Measurements from ENCODE around the gene IBA57. TPM values are rescaled to one million over a fixed set of nuclear protein-coding genes. Genes with fewer than 3 reads are reported as not detected.
"Not testable (repeated sequence)": the region's sequence is repeated elsewhere in the genome, so short reads cannot be mapped to it uniquely, and the experiment has no call there.

IBA57 gene
- total RNA-seq, 1 experiment from 2014 or later: 9.7 TPM

DNA sequence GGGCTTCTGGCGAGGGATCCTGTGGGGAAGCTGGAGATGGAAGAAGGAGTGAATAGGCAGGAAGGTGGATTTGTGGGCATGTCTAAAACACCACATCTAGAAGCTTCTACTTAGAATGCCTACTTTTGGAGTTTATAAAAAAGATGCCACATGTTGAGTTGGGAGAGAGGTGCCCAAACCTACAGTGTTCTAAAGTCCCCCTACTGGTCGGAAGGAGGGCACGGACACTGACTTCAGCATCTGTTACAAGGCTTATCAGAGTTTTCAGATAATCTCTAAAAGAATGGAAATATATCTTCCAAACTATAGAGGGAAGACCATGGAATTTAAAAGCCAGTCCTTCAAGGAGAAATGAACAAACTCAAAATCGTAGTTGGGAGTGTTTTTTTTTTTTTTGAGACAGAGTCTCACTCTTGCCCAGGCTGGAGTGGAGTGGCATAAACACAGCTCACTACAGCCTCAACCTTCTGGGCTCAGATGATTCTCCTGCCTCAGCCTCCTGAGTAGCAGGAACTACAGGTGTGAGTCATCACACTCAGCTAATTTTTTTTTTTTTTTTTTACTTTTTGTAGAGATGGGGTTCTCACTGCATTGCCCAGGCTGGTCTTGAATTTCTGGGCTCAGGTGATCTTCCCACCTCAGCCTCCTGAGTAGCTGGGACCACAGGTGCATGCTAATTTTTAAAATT, 14.8 kb downstream of the IBA57 start:
- in situ Hi-C loops (cut with HindIII; ENCODE audit: low sequenced_read_pairs): loop anchor here (10.0 kb wide), 1 partner anchor 56 kb away; no protein-coding TSS in a partner anchor
- DNase-seq (ENCODE audit: low spot score): no peak

GRCh38 chr1:228180959-228181644, 15.5 kb downstream of the IBA57 start:
- in situ Hi-C loops (cut with HindIII; ENCODE audit: low sequenced_read_pairs): loop anchor here (10.0 kb wide), 1 partner anchor 56 kb away; no protein-coding TSS in a partner anchor
- no peak for DNase-seq (ENCODE audit: low spot score)

DNA sequence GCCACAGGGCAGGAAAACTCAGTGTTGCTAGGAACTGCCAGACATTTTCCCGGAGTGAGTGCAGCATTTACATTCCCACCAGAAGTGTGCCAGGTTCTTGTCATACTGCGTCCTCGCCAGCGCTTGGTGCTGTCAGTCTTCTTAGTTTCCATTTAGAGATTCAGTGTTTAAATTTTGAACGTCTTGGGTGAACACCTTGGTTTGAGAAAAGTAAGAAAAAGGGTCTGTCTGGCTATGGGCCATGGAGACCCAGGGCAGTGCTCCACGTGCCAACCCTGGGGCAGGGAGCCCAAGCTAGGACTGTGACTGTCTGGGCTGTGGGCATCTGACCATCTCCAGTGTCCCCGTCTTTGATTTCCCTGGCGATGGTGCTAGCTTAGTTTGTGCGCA, 16.0 kb downstream of the IBA57 start:
- in situ Hi-C loops (cut with HindIII; ENCODE audit: low sequenced_read_pairs): loop anchor here (10.0 kb wide), 1 partner anchor 57 kb away; no protein-coding TSS in a partner anchor
- no peak for DNase-seq (ENCODE audit: low spot score)

DNA sequence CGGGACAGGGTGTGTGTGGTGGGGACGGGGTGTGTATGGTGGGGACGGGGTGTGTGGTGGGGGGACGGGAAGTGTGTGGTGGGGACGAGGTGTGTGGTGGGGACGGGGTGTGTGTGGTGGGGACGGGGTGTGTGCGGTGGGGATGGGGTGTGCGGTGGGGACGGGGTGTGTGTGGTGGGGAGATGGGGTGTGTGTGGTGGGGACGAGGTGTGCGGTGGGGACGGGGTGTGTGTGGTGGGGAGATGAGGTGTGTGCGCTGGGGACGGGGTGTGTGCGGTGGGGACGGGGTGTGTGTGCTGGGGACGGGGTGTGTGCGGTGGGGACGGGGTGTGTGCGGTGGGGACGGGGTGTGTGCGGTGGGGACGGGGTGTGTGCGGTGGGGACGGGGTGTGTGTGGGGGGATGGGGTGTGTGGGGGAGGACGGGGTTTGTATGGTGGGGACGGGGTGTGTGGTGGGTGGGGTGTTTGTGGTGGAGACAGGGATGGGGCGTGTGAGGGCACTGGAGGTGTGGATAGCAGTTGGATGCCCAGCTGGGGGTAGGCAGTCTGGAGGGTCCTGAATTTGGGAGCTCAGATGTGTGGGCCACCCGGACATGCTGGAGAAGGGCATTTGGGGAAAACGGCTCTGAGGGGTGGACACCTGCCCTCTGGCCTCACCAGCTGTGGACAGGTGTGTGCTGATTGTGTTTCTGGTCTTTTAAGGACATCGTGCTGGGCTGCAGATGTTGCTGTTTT, 16.9 kb downstream of the IBA57 start:
- DNase-seq (ENCODE audit: low spot score): no peak
- in situ Hi-C loops (cut with HindIII; ENCODE audit: low sequenced_read_pairs): loop anchor here (10.0 kb wide), 1 partner anchor 58 kb away; no protein-coding TSS in a partner anchor

DNA sequence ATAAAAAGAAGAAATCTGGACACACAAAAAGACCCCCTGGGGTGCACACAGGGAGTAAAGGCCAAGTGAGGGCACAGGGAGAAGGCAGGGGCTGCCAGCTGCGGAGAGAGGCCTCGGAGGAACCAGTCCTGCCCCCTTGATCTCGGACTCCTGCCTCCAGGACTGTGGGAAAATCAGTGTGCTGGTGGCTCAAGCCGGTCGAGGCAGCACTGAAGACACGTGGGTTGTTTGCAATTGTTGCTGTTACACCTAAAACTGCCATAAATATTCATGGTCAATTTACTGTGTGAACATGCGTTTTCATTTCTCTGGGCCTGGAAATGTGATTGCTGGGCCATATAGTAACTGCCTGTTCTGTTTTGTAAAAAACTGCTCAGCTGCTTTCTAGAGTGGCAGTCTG, 18.5 kb downstream of the IBA57 start:
- no peak for DNase-seq (ENCODE audit: low spot score)

DNA sequence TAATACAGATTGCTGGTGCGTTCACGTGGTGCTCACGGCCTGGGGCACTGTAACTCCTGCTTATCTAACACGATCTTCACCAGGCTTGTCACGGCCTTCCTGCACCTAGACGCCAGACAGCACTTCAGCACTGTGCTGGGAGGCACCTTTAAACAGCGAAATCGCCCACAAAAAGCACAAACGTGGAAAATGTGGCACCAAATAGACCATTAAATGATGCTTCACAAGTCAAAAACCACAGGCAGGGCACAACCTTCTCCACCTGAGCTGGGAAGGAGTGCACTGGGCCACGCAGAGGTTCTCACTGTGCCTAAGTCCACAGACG, 20.0 kb downstream of the IBA57 start:
- in situ Hi-C loops (cut with HindIII; ENCODE audit: low sequenced_read_pairs): loop anchor here (10.0 kb wide), 1 partner anchor 61 kb away; no protein-coding TSS in a partner anchor
- DNase-seq (ENCODE audit: low spot score): no peak

More for the DNA sequence above, 18.5 kb downstream of the IBA57 start:
- in situ Hi-C loops (cut with HindIII; ENCODE audit: low sequenced_read_pairs): loop anchor here (10.0 kb wide), 1 partner anchor 59 kb away; no protein-coding TSS in a partner anchor

GRCh38 chr1:228188249-228188648, 22.6 kb downstream of the IBA57 start:
- in situ Hi-C loops (cut with HindIII; ENCODE audit: low sequenced_read_pairs): loop anchor here (10.0 kb wide), 1 partner anchor 63 kb away; no protein-coding TSS in a partner anchor
- DNase-seq (ENCODE audit: low spot score): not testable (repeated sequence)

DNA sequence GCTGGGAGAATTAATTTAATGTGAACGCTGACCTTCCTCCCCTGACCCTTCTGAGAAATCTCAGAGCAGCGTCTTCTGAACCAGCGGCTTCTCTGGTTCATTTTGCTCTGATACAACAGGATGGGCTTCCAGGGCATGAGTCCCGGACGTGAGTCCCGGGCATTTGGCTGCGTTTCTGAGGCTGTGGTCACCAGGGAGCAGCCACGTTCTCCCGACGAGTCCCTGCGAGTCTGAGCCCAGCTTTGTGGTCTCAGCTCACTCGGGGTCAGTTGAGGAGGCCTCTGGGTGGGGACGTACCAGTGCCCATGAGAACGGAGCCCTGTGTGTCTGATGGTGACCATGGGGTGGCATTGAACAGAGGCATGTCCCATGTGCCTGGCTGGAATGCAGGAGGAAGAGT, 24.6 kb downstream of the IBA57 start:
- DNase-seq (ENCODE audit: low spot score): no peak
- in situ Hi-C loops (cut with HindIII; ENCODE audit: low sequenced_read_pairs): no loop called here

DNA sequence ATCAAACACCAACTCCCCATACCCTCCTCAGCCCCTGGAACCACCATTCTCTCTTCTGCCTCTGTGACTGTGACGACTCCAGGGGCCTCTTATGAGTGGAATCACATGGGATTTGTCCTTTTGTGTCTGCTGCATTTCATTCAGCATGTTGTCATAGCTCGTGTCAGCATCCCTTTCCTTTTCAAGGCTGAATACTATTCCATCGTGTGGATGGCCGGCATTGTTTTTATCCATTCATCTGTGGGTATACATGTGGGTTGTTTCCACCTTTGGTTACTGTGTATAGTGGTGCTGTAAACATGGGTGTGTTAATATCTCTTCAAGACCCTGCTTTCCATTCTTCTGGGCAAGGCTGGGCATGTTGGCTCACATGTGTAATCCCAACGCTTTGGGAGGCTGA, 25.2 kb downstream of the IBA57 start:
- no peak for DNase-seq (ENCODE audit: low spot score)
- in situ Hi-C loops (cut with HindIII; ENCODE audit: low sequenced_read_pairs): no loop called here

DNA sequence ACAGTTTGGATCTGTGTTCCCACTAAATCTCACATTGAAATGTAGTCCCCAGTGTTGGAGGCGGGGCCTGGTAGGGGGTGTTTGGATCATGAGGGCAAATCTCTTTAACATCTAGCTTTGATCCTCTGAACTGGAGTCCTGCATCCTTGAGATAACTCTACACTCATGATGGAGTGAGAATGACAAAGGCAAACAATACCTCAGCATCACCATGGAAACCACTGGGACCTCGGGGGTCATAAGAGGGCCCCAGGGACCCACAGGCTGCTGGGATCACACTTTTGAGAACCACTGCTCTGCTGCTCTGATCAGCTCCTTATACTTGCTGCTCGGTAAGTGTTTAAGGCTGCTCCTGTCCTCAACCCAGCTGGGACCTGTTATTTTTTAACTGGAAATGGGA, 28.8 kb downstream of the IBA57 start:
- no peak for DNase-seq (ENCODE audit: low spot score)
- in situ Hi-C loops (cut with HindIII; ENCODE audit: low sequenced_read_pairs): no loop called here

- in situ Hi-C loops (cut with HindIII; ENCODE audit: low sequenced_read_pairs): no loop called here
- no peak for DNase-seq (ENCODE audit: low spot score)
These were observed 29.6 kb downstream of the IBA57 start for GRCh38 chr1:228194921-228195812.

GRCh38 chr1:228197555-228198147, 32.0 kb downstream of the IBA57 start:
- in situ Hi-C loops (cut with HindIII; ENCODE audit: low sequenced_read_pairs): no loop called here
- no peak for DNase-seq (ENCODE audit: low spot score)

GRCh38 chr1:228198977-228199590, 33.5 kb downstream of the IBA57 start:
- DNase-seq (ENCODE audit: low spot score): no peak
- in situ Hi-C loops (cut with HindIII; ENCODE audit: low sequenced_read_pairs): no loop called here

GRCh38 chr1:228204958-228205357, 39.4 kb downstream of the IBA57 start:
- DNase-seq (ENCODE audit: low spot score): no peak
- in situ Hi-C loops (cut with HindIII; ENCODE audit: low sequenced_read_pairs): no loop called here

DNA sequence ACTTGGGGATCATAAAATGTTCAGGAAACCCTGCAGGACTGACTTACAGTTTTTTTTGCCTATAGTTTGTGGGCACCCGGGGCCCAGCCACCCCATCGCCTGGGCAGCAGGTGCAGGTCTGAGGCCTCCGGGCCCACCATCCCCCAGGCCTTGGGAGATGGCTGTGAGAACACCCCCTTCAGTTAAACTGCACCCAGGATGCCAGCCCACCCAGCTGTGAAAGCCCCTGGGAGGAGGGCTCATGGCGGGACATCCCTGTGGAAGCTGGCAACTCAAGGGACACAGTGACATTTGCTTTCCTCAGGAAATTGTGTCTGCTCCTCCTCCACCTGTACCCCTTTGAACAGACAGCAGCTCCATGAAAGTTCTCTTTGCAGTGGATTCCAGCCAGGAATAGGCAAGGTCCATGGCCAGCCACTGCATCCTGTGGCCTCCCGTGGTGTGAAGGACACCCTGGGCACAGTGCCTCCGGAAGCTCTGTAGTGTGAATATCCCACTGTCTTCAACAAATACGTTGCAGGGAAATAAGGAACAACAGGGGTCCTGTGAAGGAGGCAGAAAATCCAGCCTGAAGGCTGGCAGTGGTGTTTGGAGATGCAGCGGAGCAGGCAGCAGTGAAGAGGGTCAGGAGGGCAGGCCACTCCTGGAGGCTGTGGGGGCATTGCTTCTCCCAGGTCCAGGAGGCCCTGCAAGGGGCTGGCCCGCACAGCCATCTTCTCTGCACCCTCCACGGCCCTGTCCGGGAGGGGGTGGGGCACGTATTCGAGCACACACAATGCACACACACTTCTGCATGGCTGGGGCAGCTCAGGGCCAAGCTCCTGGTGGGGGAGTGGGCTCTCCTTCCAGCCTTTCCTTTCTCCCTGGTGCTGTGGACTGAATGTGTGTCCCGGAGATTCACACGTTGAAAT, 40.2 kb downstream of the IBA57 start:
- in situ Hi-C loops (cut with HindIII; ENCODE audit: low sequenced_read_pairs): no loop called here
- no peak for DNase-seq (ENCODE audit: low spot score)

DNA sequence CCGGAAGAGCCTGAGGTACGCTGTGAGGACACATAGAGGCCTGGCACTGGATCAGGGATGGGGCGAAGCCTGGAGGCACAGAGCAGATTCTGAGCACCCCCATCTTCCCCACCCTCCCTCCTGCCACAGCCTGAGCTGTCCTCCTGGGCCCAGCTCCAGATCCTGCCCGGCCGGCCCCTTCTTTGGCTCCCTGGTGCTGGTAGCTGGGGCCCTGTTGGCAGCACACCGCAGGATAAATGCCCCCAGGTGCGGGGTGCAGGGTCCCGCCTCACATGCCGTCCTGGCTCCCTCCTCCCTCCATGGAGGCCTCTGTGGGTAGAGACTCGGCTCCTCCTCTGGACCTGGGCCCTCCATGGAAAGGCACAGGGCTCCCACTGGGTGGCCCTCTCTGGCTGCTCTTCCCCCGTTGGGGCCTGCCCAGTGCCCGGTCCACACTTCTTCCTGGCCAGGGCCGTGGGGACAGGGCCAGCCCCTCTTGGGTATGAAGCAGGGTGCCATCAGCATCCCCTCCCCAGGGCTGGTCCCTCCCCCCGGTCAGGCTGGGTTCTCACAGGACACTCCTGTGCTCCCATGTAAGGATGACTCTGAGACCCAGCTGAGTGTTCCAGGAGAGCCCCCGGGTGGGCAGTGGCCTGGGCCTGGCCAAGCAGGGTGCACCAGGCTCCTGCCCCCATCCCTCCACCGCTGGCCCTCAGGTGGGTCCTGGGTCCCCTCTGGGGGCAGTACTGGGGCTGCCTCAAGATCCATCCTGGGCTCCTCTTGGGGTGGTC, 41.2 kb downstream of the IBA57 start:
- no peak for DNase-seq (ENCODE audit: low spot score)
- in situ Hi-C loops (cut with HindIII; ENCODE audit: low sequenced_read_pairs): no loop called here
